Naive thymus-derived CD4-positive, alpha-beta T cell (primary cell): ENCODE data around the gene FGF7. TPM values are rescaled to one million over a fixed set of nuclear protein-coding genes. Genes with fewer than 3 reads are reported as not detected.
"Not testable (repeated sequence)": the region's sequence is repeated elsewhere in the genome, so short reads cannot be mapped to it uniquely, and the experiment has no call there.

Experiments
- ATAC-seq: fragments of 150-1000 bp; cut with Tn5 transposase; 2 replicates; pipeline ENCODE4 v1.10.0; 2021; ENCODE audit warnings: mild to moderate bottlenecking, moderate library complexity
- CTCF ChIA-PET: fragments of 350-600 bp; sonication (Branson Sonifier 250); formaldehyde crosslinking; loops from one replicate; lab custom pipeline; 2021; ENCODE audit warnings: antibody characterized with exemption; lab: Charles Lee
- POLR2A ChIA-PET: fragments of 350-600 bp; sonication (Branson Sonifier 250); formaldehyde crosslinking; loops from one replicate; lab custom pipeline; 2021; ENCODE audit warnings: antibody characterized with exemption, inconsistent platforms; lab: Charles Lee
- DNase-seq, 9 donors: peaks; one replicate each; pipeline versions ENCODE4 v3.0.0 to v3.0.0-alpha.2; 2020 to 2022; ENCODE audit warnings: mixed read lengths in 1 of 9
- H3K27ac ChIP-seq: one replicate; pipeline ENCODE4 v1.7.0; 2013; ENCODE audit warnings: mild to moderate bottlenecking, low read depth, low read length, moderate library complexity
- H3K27me3 ChIP-seq, 2 donors: one replicate each; pipeline ENCODE4 v1.7.0; 2013; ENCODE audit warnings: low read length in 2 of 2, mild to moderate bottlenecking in 2 of 2, moderate library complexity in 2 of 2; ENCODE audit not compliant: control insufficient read depth in 2 of 2, insufficient read depth in 2 of 2
- H3K36me3 ChIP-seq, 3 experiments: 1 replicate in 2 of 3; 2 replicates in 1 of 3; pipeline ENCODE4 v1.7.0; 2013; ENCODE audit warnings: low read length in 3 of 3, mild to moderate bottlenecking in 3 of 3, moderate library complexity in 1 of 3; ENCODE audit not compliant: insufficient read depth in 3 of 3, control insufficient read depth in 2 of 3
- H3K4me1 ChIP-seq, 2 donors: one replicate each; pipeline ENCODE4 v1.7.0; 2013; ENCODE audit warnings: low read length in 2 of 2, mild to moderate bottlenecking in 2 of 2, moderate library complexity in 1 of 2; ENCODE audit not compliant: control insufficient read depth in 2 of 2, insufficient read depth in 2 of 2
- H3K4me3 ChIP-seq: 2 replicates; pipeline ENCODE4 v1.7.0; 2013; ENCODE audit warnings: mild to moderate bottlenecking, low read length
- H3K9me3 ChIP-seq, 3 experiments: 1 replicate in 2 of 3; 2 replicates in 1 of 3; pipeline ENCODE4 v1.7.0; 2013; ENCODE audit warnings: low read length in 3 of 3; ENCODE audit not compliant: control insufficient read depth in 2 of 3
- H3K27ac Mint-ChIP-seq, 9 donors: one replicate each; pipeline ENCODE4 v1.8.0; 2020 to 2022; ENCODE audit warnings: mixed read lengths in 9 of 9, mild to moderate bottlenecking in 8 of 9, moderate library complexity in 5 of 9, inconsistent platforms in 2 of 9
- H3K27me3 Mint-ChIP-seq, 5 donors: one replicate each; pipeline ENCODE4 v1.8.0; 2021 to 2022; ENCODE audit warnings: mixed read lengths in 5 of 5, mild to moderate bottlenecking in 1 of 5
- H3K36me3 Mint-ChIP-seq, 5 donors: one replicate each; pipeline ENCODE4 v1.8.0; 2020 to 2022; ENCODE audit warnings: mixed read lengths in 5 of 5, mild to moderate bottlenecking in 3 of 5, inconsistent platforms in 1 of 5
- H3K4me1 Mint-ChIP-seq, 7 donors: one replicate each; pipeline ENCODE4 v1.8.0; 2020 to 2022; ENCODE audit warnings: mixed read lengths in 7 of 7, mild to moderate bottlenecking in 3 of 7, inconsistent platforms in 1 of 7
- H3K4me3 Mint-ChIP-seq, 10 donors: one replicate each; pipeline ENCODE4 v1.8.0; 2020 to 2022; ENCODE audit warnings: mild to moderate bottlenecking in 10 of 10, mixed read lengths in 10 of 10, moderate library complexity in 6 of 10, inconsistent platforms in 2 of 10
- H3K9me3 Mint-ChIP-seq, 11 donors: one replicate each; pipeline ENCODE4 v1.8.0; 2020 to 2022; ENCODE audit warnings: mixed read lengths in 11 of 11, mild to moderate bottlenecking in 4 of 11, inconsistent platforms in 1 of 11, moderate library complexity in 1 of 11
- intact Hi-C, 2 donors: fragments of 100-400 bp; cut with micrococcal nuclease; formaldehyde crosslinking; loops; one replicate each; pipeline ENCODE4 v1.15.1; 2023
- polyA plus RNA-seq, 2 donors: library from polyadenylated mRNA; unstranded; fragments of 300-500 nt; fragmentation: Illumina TruSeq; gene quantifications; one replicate each; pipeline ENCODE4 v1.2.3, GENCODE V29; 2021
- total RNA-seq, 6 experiments: library from RNA in 5 of 6; stranded (reverse) in 5 of 6; gene quantifications; 1 replicate in 5 of 6; 2 replicates in 1 of 6; pipeline ENCODE4 v1.2.3 and lab custom pipeline; 2021 to 2026

Gene FGF7
- total and polyA plus RNA-seq, 7 experiments from 2014 or later: 0.05 to 0.34 (median 0.09) TPM; not detected in 1

DNA sequence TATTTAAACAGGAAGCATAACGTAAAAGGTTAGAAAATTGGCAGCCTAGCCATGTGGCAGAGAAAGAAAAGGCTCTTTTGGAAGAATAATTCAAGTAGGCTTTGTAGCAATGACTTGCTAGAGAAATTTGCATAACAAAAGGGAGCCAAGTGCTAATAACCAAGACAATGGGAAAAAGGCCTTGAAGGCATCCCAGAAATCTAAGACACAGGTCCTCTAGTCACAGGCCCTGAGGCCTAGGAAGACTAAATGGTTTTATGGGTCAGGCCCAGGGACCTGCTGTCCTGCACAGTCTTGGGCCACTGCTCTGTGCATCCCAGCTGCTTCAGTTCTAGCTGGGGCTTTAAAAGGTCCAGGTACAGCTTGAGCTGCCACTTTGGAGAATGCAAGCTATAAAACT lies 78.5 kb downstream of the FGF7 start:
- no peaks in the 10 kb centered on the region for H3K4me1 ChIP-seq
- H3K27me3 Mint-ChIP-seq: peaks cover 0 to 6% (median 2%) of the 10 kb centered on the region in 5 donors
- peaks cover 0 to 25% (median 12%) of the 10 kb centered on the region in 11 donors for H3K9me3 Mint-ChIP-seq
- DNase-seq (no peak), ATAC-seq (no peak)
- no peak overlapping the region for H3K27ac Mint-ChIP-seq
- H3K36me3 ChIP-seq: no peaks in the 10 kb centered on the region
- intact Hi-C loops: no loop called here
- H3K4me3 Mint-ChIP-seq: no peak overlapping the region
- H3K4me3 ChIP-seq: no peak overlapping the region
- CTCF ChIA-PET: no interaction called here
- POLR2A ChIA-PET: no interaction called here
- no peak overlapping the region for H3K27ac ChIP-seq
- H3K27me3 ChIP-seq: no peaks in the 10 kb centered on the region
- no peaks in the 10 kb centered on the region for H3K9me3 ChIP-seq
- H3K36me3 Mint-ChIP-seq: peaks cover 0 to 12% (median 6%) of the 10 kb centered on the region in 5 donors
- H3K4me1 Mint-ChIP-seq: no peaks in the 10 kb centered on the region

DNA sequence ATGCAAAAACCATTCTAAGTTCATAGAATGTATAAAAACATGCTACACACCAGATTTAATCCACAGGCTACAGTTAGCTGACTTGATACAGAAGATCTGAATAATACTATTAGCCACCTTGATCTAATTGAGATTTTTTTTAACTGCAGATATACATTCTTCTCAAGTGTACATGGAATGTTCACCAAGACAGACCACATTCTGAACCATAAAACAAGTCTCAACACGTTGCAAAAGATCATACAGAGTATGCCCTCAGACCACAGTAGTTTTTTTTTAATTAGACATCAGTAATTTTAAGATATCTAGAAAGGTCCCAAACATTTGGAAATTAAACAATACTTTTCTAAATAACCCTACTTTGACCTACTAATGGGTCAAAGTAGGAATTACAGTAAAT lies 83.3 kb downstream of the FGF7 start:
- no peak for DNase-seq
- H3K4me3 ChIP-seq: no peak overlapping the region

DNA sequence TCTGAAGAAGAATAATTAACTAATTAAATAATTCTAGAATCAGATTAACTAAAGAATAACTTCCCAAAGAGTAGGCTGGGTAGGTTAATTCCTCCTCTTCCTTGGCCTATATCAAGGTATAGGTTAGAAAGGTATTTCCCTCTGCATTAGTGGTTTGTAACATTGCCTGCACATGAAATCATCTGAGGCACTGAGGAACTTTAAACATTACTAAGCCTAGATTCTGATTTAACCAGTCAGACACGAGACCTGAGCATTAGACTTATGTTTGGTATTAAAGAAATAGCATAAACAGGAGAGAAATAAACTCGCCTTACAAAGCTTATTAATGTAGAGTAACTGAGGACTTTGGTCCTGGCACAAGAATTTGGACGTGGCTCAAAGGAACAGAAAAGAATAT lies 84.2 kb downstream of the FGF7 start:
- Mint-ChIP-seq H3K4me3 (no peak overlapping the region), H3K27me3 (peaks cover 0 to 5% (median 4%) of the 10 kb centered on the region in 5 donors), H3K27ac (no peak overlapping the region), H3K36me3 (peaks cover 0 to 9% (median 5%) of the 10 kb centered on the region in 5 donors), H3K4me1 (no peaks in the 10 kb centered on the region), H3K9me3 (peaks cover 0 to 11% (median 6%) of the 10 kb centered on the region in 11 donors)
- Histone ChIP-seq H3K9me3 (no peaks in the 10 kb centered on the region), H3K27ac (no peak overlapping the region), H3K4me1 (no peaks in the 10 kb centered on the region), H3K36me3 (no peaks in the 10 kb centered on the region), H3K4me3 (no peak overlapping the region), H3K27me3 (no peaks in the 10 kb centered on the region)
- ChIA-PET CTCF (no interaction called here), POLR2A (no interaction called here)
- intact Hi-C loops: no loop called here
- no peak for DNase-seq
- ATAC-seq: no peak

More for the DNA sequence above, 83.3 kb downstream of the FGF7 start:
- Mint-ChIP-seq H3K4me1 (no peaks in the 10 kb centered on the region), H3K27me3 (peaks cover 0 to 6% (median 2%) of the 10 kb centered on the region in 5 donors), H3K27ac (no peak overlapping the region), H3K9me3 (peaks cover 0 to 19% (median 6%) of the 10 kb centered on the region in 11 donors), H3K36me3 (peaks cover 0 to 10% (median 6%) of the 10 kb centered on the region in 5 donors), H3K4me3 (no peak overlapping the region)
- Histone ChIP-seq H3K27ac (no peak overlapping the region), H3K27me3 (no peaks in the 10 kb centered on the region), H3K36me3 (no peaks in the 10 kb centered on the region), H3K4me1 (no peaks in the 10 kb centered on the region), H3K9me3 (no peaks in the 10 kb centered on the region)
- ATAC-seq: no peak
- ChIA-PET POLR2A (no interaction called here), CTCF (no interaction called here)
- intact Hi-C loops: no loop called here

DNA sequence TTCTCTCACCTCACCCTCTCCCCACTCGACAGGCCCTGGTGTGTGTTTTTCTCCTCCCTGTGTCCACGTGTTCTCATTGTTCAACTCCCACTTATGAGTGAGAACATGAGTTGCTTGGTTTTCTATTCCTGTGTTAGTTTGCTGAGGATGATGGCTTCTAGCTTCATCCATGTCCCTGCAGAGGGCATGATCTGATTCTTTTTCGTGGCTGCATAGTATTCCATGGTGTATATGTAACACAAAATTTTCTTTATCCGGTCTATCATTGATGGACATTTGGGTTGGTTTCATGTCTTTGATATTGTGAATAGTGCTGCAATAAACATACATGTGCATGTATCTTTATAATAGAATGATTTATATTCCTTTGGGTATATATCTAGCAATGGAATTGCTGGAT lies 89.7 kb downstream of the FGF7 start:
- H3K27ac Mint-ChIP-seq, H3K27ac ChIP-seq, H3K4me1 ChIP-seq, POLR2A ChIA-PET, H3K4me3 ChIP-seq, CTCF ChIA-PET, H3K9me3 ChIP-seq, H3K4me1 Mint-ChIP-seq, H3K27me3 ChIP-seq, ATAC-seq, intact Hi-C loops, H3K36me3 ChIP-seq, DNase-seq, H3K36me3 Mint-ChIP-seq, H3K4me3 Mint-ChIP-seq: not testable (repeated sequence)
- Mint-ChIP-seq H3K9me3 (peaks cover 0 to 15% (median 3%) of the 10 kb centered on the region in 11 donors), H3K27me3 (peaks cover 0 to 12% (median 7%) of the 10 kb centered on the region in 5 donors)

DNA sequence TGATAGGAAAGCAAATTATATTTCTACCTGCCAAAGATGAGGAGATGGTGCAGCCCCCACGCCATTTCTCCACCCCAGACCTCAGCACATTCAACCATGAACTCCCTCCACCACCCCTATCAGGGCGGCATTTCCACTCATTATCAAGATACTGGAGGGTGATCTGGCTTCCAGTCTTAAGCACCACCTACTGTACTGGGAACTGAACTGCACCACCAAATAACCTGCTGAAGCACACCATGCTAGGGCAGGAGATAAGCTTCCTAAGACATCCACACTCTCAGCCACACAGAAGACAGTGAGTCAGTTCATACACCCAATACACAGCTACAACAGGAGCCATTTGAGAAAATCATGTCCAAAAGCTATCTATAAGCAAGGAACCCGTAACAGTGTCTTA lies 98.8 kb downstream of the FGF7 start:
- no peak overlapping the region for H3K4me3 Mint-ChIP-seq
- CTCF ChIA-PET: no interaction called here
- Histone ChIP-seq H3K27me3 (no peaks in the 10 kb centered on the region), H3K36me3 (no peaks in the 10 kb centered on the region), H3K4me3 (no peak overlapping the region), H3K4me1 (no peaks in the 10 kb centered on the region), H3K27ac (no peak overlapping the region), H3K9me3 (peaks cover 0 to 14% (median 0%) of the 10 kb centered on the region in 3 experiments)
- peaks cover 0 to 21% (median 16%) of the 10 kb centered on the region in 5 donors for H3K27me3 Mint-ChIP-seq
- no peaks in the 10 kb centered on the region for H3K4me1 Mint-ChIP-seq
- peaks cover 0 to 32% (median 16%) of the 10 kb centered on the region in 5 donors for H3K36me3 Mint-ChIP-seq
- H3K27ac Mint-ChIP-seq: no peak overlapping the region
- intact Hi-C loops: no loop called here
- DNase-seq (no peak), ATAC-seq (no peak)
- POLR2A ChIA-PET: no interaction called here
- H3K9me3 Mint-ChIP-seq: peaks cover 7 to 68% (median 38%) of the 10 kb centered on the region in 11 donors

DNA sequence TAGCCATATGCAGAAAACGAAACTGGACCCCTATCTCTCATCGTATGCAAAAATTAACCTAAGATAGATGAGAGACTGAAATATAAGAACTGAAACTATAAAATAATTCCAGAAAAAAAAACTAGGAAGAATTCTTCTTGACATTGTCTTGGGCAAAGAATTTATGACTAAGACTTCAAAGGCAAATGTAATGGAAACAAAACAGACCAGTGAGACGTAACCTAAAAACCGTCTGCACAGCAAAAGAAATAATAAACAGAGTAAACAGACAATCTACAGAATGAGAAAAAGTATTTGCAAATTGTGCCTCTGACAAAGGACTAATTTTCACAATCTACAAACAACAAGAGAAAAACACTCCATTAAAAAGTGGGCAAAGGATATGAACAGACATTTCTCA lies 105.2 kb downstream of the FGF7 start:
- no peaks in the 10 kb centered on the region for H3K36me3 ChIP-seq
- peaks cover 0 to 16% (median 14%) of the 10 kb centered on the region in 5 donors for H3K27me3 Mint-ChIP-seq
- H3K4me1 ChIP-seq: no peaks in the 10 kb centered on the region
- peaks cover 0 to 38% (median 14%) of the 10 kb centered on the region in 11 donors for H3K9me3 Mint-ChIP-seq
- peaks cover 0 to 14% (median 6%) of the 10 kb centered on the region in 5 donors for H3K36me3 Mint-ChIP-seq
- intact Hi-C loops: no loop called here
- no peak overlapping the region for H3K27ac Mint-ChIP-seq
- DNase-seq (no peak), ATAC-seq (no peak)
- ChIA-PET POLR2A (no interaction called here), CTCF (no interaction called here)
- H3K4me3 ChIP-seq: no peak overlapping the region
- H3K27ac ChIP-seq: no peak overlapping the region
- no peaks in the 10 kb centered on the region for H3K4me1 Mint-ChIP-seq
- peaks cover 0 to 2% (median 0%) of the 10 kb centered on the region in 3 experiments for H3K9me3 ChIP-seq
- no peak overlapping the region for H3K4me3 Mint-ChIP-seq
- H3K27me3 ChIP-seq: no peaks in the 10 kb centered on the region

DNA sequence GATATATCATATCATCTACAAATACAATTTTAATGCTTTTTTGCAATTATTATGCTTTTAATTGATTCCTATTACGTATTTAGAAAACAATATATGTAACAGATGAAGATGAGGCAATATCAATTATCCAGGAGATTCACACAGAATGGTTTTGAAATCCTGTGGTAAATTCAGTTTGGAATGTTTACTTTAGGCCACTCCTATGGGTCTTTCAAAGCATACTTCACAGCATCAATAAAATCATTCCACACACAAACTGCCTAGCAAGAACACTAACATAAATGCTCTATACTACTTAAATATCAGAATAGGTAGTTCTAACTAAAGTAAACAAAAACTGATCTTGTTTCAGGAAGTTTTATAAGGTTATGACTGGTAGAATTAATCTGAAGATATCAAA lies 107.0 kb downstream of the FGF7 start:
- Mint-ChIP-seq H3K4me1 (no peaks in the 10 kb centered on the region), H3K4me3 (no peak overlapping the region), H3K9me3 (peaks cover 6 to 45% (median 18%) of the 10 kb centered on the region in 11 donors), H3K36me3 (peaks cover 0 to 11% (median 6%) of the 10 kb centered on the region in 5 donors), H3K27ac (no peak overlapping the region), H3K27me3 (peaks cover 0 to 17% (median 13%) of the 10 kb centered on the region in 5 donors)
- H3K27me3 ChIP-seq: no peaks in the 10 kb centered on the region
- H3K27ac ChIP-seq: no peak overlapping the region
- intact Hi-C loops: no loop called here
- H3K36me3 ChIP-seq: no peaks in the 10 kb centered on the region
- H3K9me3 ChIP-seq: no peaks in the 10 kb centered on the region
- H3K4me1 ChIP-seq: no peaks in the 10 kb centered on the region
- CTCF ChIA-PET: no interaction called here
- ATAC-seq (no peak), DNase-seq (no peak)
- H3K4me3 ChIP-seq: no peak overlapping the region
- POLR2A ChIA-PET: no interaction called here
